CD14-positive monocyte (primary cell): ENCODE data around the gene DAB2. TPM values are rescaled to one million over a fixed set of nuclear protein-coding genes. Genes with fewer than 3 reads are reported as not detected.
"Not testable (repeated sequence)": the region's sequence is repeated elsewhere in the genome, so short reads cannot be mapped to it uniquely, and the experiment has no call there.

Experiments
- DNase-seq, 3 donors: peaks; one replicate each; pipeline ENCODE4 v3.0.0-alpha.2; 2011 to 2022
- H2AFZ ChIP-seq: 2 replicates; pipeline ENCODE4 v1.6.0; 2012; ENCODE audit warnings: mild to moderate bottlenecking, low read depth, low read length, inconsistent platforms; ENCODE audit not compliant: insufficient read depth, poor library complexity, severe bottlenecking
- H3K27ac ChIP-seq, 2 donors: 1 replicate in 1 of 2; 2 replicates in 1 of 2; pipeline ENCODE4 v1.5.1; 2012 to 2013; ENCODE audit warnings: low read length in 2 of 2, control low read depth in 1 of 2, inconsistent platforms in 1 of 2, low read depth in 1 of 2, mild to moderate bottlenecking in 1 of 2
- H3K27me3 ChIP-seq, 2 donors: one replicate each; pipeline versions ENCODE4 v1.6.0 to v1.6.1; 2011 to 2013; ENCODE audit warnings: low read length in 2 of 2; ENCODE audit not compliant: control insufficient read depth in 2 of 2, insufficient read depth in 2 of 2
- H3K36me3 ChIP-seq, 2 donors: replicated peaks in 1 of 2; 1 replicate in 1 of 2; 2 replicates in 1 of 2; pipeline versions ENCODE4 v1.5.1 to v1.6.1; 2012 to 2013; ENCODE audit warnings: low read length in 2 of 2, control low read depth in 1 of 2, inconsistent platforms in 1 of 2, mild to moderate bottlenecking in 1 of 2; ENCODE audit not compliant: insufficient read depth in 2 of 2, control insufficient read depth in 1 of 2
- H3K4me1 ChIP-seq, 2 donors: 1 replicate in 1 of 2; 2 replicates in 1 of 2; pipeline versions ENCODE4 v1.5.1 to v1.6.1; 2012 to 2013; ENCODE audit warnings: low read length in 2 of 2, control low read depth in 1 of 2, inconsistent platforms in 1 of 2, mild to moderate bottlenecking in 1 of 2, moderate library complexity in 1 of 2; ENCODE audit not compliant: insufficient read depth in 2 of 2, control insufficient read depth in 1 of 2
- H3K4me2 ChIP-seq: replicated peaks from 2 replicates; pipeline ENCODE3; 2012; ENCODE audit warnings: low read length, moderate library complexity, mild to moderate bottlenecking; ENCODE audit not compliant: poor library complexity, severe bottlenecking; ENCODE audit errors: extremely low read depth
- H3K4me3 ChIP-seq, 3 experiments: fragments of 200-600 bp in 1 of 3; sonication (generic) in 1 of 3; replicated peaks in 1 of 3; 1 replicate in 2 of 3; 2 replicates in 1 of 3; pipeline ENCODE4 v1.5.1; 2011 to 2013; ENCODE audit warnings: low read length in 3 of 3, mild to moderate bottlenecking in 3 of 3, control low read depth in 2 of 3, low read depth in 2 of 3, inconsistent platforms in 1 of 3, moderate library complexity in 1 of 3
- H3K79me2 ChIP-seq: 2 replicates; pipeline ENCODE4 v1.6.0; 2012; ENCODE audit warnings: mild to moderate bottlenecking, control low read depth, inconsistent platforms, low read length, moderate library complexity; ENCODE audit not compliant: insufficient read depth
- H3K9ac ChIP-seq: 2 replicates; pipeline ENCODE4 v1.6.0; 2017; ENCODE audit warnings: low read length, mild to moderate bottlenecking; ENCODE audit not compliant: insufficient read depth, poor library complexity, severe bottlenecking
- H3K9me3 ChIP-seq, 2 donors: replicated peaks in 1 of 2; 1 replicate in 1 of 2; 2 replicates in 1 of 2; pipeline versions ENCODE4 v1.5.1 to v1.6.1; 2012 to 2013; ENCODE audit warnings: low read length in 2 of 2, control low read depth in 1 of 2; ENCODE audit not compliant: control insufficient read depth in 1 of 2, insufficient read depth in 1 of 2
- H4K20me1 ChIP-seq: 2 replicates; pipeline ENCODE4 v1.6.0; 2012; ENCODE audit warnings: mild to moderate bottlenecking, low read length, control low read depth, moderate library complexity; ENCODE audit not compliant: insufficient read depth
- H3K27ac Mint-ChIP-seq, 7 donors: one replicate each; pipeline ENCODE4 v1.8.0; 2020; ENCODE audit warnings: mild to moderate bottlenecking in 7 of 7, mixed read lengths in 7 of 7, moderate library complexity in 6 of 7, inconsistent platforms in 2 of 7
- H3K27me3 Mint-ChIP-seq, 3 donors: one replicate each; pipeline ENCODE4 v1.8.0; 2021 to 2022; ENCODE audit warnings: low read depth in 3 of 3, mild to moderate bottlenecking in 3 of 3, mixed read lengths in 3 of 3, moderate library complexity in 3 of 3, inconsistent platforms in 1 of 3
- H3K36me3 Mint-ChIP-seq, 2 donors: one replicate each; pipeline ENCODE4 v1.8.0; 2020; ENCODE audit warnings: mixed read lengths in 2 of 2, inconsistent platforms in 1 of 2, mild to moderate bottlenecking in 1 of 2
- H3K4me1 Mint-ChIP-seq: one replicate; pipeline ENCODE4 v1.8.0; 2020; ENCODE audit warnings: mild to moderate bottlenecking, mixed read lengths
- H3K4me3 Mint-ChIP-seq, 2 donors: one replicate each; pipeline ENCODE4 v1.8.0; 2020; ENCODE audit warnings: mild to moderate bottlenecking in 2 of 2, mixed read lengths in 2 of 2, moderate library complexity in 1 of 2
- H3K9me3 Mint-ChIP-seq, 7 donors: one replicate each; pipeline ENCODE4 v1.8.0; 2020 to 2022; ENCODE audit warnings: mixed read lengths in 7 of 7, mild to moderate bottlenecking in 6 of 7, moderate library complexity in 6 of 7, inconsistent platforms in 2 of 7
- WGBS: methylation state at CpG from one replicate; pipeline ENCODE4 v1.1.5; 2013; ENCODE audit warnings: missing lambda C conversion rate; ENCODE audit not compliant: insufficient coverage; 5-methylcytosine and 5-hydroxymethylcytosine counted together
- intact Hi-C, 2 donors: fragments of 100-400 bp; cut with micrococcal nuclease; formaldehyde crosslinking; loops; one replicate each; pipeline versions ENCODE4 v1.15.0 to v1.15.1; 2023
- polyA plus RNA-seq, 3 donors: library from polyadenylated mRNA; depleted of rRNA in 1 of 3; unstranded in 2 of 3; stranded (reverse) in 1 of 3; fragments of 300-500 nt in 2 of 3; fragments of >200 nt in 1 of 3; fragmentation: Illumina TruSeq in 2 of 3; gene quantifications; 1 replicate in 2 of 3; 2 replicates in 1 of 3; pipeline ENCODE4 v1.2.3, GENCODE V29; 2012 to 2021
- TF ChIP-seq, protein P1 (sequence below): fragments of 200-600 bp; IDR thresholded peaks from one replicate; pipeline ENCODE4 v1.8.0; 2022; ENCODE audit warnings: antibody characterized with exemption, mild to moderate bottlenecking

The DAB2 gene
- polyA plus RNA-seq, 3 donors, result 0.98 to 4.8 (median 3.0) TPM

DNA sequence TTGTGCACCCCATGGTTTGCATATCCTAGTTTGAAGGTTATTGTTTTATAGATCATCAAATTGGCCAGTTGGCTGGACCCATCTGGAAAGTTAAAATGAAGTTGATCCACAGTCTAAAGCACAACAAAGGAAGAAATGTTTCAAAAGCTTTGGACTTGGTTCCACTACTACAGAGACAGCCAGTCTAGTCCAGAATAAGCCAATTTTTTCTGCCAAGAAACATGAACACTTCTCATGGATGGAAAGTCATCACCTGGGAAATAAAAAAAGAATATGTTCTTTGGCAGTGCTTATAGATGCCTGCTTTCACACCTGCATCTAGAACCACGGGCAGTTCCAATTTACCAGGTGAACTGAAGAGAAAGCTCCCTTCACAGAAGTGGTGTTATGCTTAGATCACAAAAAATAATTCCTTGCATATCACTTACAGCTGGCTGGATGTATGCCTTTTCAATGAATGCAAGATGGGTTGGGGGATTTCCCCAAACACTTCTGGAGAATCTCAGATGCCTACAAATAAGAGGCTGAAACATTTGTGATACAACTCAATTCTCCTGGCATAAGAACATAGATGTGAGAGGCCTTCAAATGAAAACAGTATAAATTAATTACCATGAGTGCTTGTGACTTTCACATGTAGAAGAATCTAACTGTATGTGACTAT lies 87.4 kb downstream of the DAB2 start:
- no peak overlapping the region for H3K9ac ChIP-seq
- H3K27me3 ChIP-seq, result no peaks in the 10 kb centered on the region
- no peaks in the 10 kb centered on the region for H4K20me1 ChIP-seq
- no peaks in the 10 kb centered on the region for H3K4me1 ChIP-seq
- H2AFZ ChIP-seq, result no peak overlapping the region
- no peak overlapping the region for H3K4me3 Mint-ChIP-seq
- TF ChIP-seq, protein P1, sequence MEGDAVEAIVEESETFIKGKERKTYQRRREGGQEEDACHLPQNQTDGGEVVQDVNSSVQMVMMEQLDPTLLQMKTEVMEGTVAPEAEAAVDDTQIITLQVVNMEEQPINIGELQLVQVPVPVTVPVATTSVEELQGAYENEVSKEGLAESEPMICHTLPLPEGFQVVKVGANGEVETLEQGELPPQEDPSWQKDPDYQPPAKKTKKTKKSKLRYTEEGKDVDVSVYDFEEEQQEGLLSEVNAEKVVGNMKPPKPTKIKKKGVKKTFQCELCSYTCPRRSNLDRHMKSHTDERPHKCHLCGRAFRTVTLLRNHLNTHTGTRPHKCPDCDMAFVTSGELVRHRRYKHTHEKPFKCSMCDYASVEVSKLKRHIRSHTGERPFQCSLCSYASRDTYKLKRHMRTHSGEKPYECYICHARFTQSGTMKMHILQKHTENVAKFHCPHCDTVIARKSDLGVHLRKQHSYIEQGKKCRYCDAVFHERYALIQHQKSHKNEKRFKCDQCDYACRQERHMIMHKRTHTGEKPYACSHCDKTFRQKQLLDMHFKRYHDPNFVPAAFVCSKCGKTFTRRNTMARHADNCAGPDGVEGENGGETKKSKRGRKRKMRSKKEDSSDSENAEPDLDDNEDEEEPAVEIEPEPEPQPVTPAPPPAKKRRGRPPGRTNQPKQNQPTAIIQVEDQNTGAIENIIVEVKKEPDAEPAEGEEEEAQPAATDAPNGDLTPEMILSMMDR, result no peak
- no peaks in the 10 kb centered on the region for H3K36me3 ChIP-seq
- no CpG with 5 or more reads among the region's 1 CpG for WGBS
- DNase-seq, result no peak
- H3K36me3 Mint-ChIP-seq, result no peaks in the 10 kb centered on the region
- intact Hi-C loops, result no loop called here
- H3K9me3 Mint-ChIP-seq, result peaks cover 4 to 11% (median 8%) of the 10 kb centered on the region in 7 donors
- no peaks in the 10 kb centered on the region for H3K4me1 Mint-ChIP-seq
- H3K27ac Mint-ChIP-seq, result no peak overlapping the region
- no peaks in the 10 kb centered on the region for H3K79me2 ChIP-seq
- H3K27ac ChIP-seq, result no peak overlapping the region
- H3K4me3 ChIP-seq, result no peak overlapping the region
- H3K9me3 ChIP-seq, result no peaks in the 10 kb centered on the region
- no peak overlapping the region for H3K4me2 ChIP-seq
- peaks cover 0 to 7% (median 3%) of the 10 kb centered on the region in 3 donors for H3K27me3 Mint-ChIP-seq

DNA sequence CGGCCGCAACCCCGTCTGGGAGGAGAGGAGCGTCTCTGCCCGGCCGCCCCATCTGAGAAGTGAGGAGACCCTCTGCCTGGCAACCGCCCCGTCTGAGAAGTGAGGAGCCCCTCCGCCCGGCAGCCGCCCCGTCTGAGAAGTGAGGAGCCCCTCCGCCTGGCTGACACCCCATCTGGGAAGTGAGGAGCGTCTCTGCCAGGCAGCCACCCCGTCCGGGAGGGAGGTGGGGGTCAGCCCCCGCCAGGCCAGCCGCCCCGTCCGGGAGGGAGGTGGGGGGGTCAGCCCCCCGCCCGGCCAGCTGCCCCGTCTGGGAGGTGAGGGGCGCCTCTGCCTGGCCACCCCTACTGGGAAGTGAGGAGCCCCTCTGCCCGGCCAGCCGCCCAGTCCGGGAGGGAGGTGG lies 90.5 kb downstream of the DAB2 start:
- WGBS, result 87% methylated on average over 7 of the region's 27 CpGs
- not testable (repeated sequence) for H3K9me3 ChIP-seq, H3K36me3 ChIP-seq

More for the DNA sequence above, 90.5 kb downstream of the DAB2 start:
- peaks cover 4 to 11% (median 8%) of the 10 kb centered on the region in 7 donors for H3K9me3 Mint-ChIP-seq
- H3K4me2 ChIP-seq, H3K4me1 Mint-ChIP-seq, H3K27me3 ChIP-seq, DNase-seq, H3K9ac ChIP-seq, intact Hi-C loops, H3K4me3 Mint-ChIP-seq, H3K4me1 ChIP-seq, H3K4me3 ChIP-seq, H3K36me3 Mint-ChIP-seq, H4K20me1 ChIP-seq, H3K27ac ChIP-seq, H3K79me2 ChIP-seq, H3K27ac Mint-ChIP-seq, H3K27me3 Mint-ChIP-seq, H2AFZ ChIP-seq: not testable (repeated sequence)
